GM20000 (cell line): ENCODE results near the gene LRRFIP1.

ENCODE experiments used
- DNase-seq: peaks from one replicate; pipeline ENCODE4 v3.0.0; 2012; ENCODE audit warnings: low spot score
- CTCF ChIP-seq: IDR thresholded peaks from 2 replicates; pipeline ENCODE4 v1.5.1; 2012; ENCODE audit warnings: mild to moderate bottlenecking, control low read depth; ENCODE audit errors: extremely low read depth, missing control alignments

Gene LRRFIP1

GRCh38 chr2:237647176-237648015 is 20.0 kb downstream of the LRRFIP1 start:
- DNase-seq: no peak
- TF ChIP-seq CTCF: no peak

- no peak for TF ChIP-seq CTCF
- no peak for DNase-seq
Observed at GRCh38 chr2:237648016-237648381, 20.6 kb downstream of the LRRFIP1 start.

GRCh38 chr2:237649541-237650454 is 22.4 kb downstream of the LRRFIP1 start:
- TF ChIP-seq CTCF: no peak
- no peak for DNase-seq

- no peak for DNase-seq
- no peak for TF ChIP-seq CTCF
Observed at GRCh38 chr2:237650455-237650850, 23.1 kb downstream of the LRRFIP1 start.

- no peak for TF ChIP-seq CTCF
Observed at GRCh38 chr2:237651761-237652160, 24.4 kb downstream of the LRRFIP1 start.

GRCh38 chr2:237652181-237652580 is 24.8 kb downstream of the LRRFIP1 start:
- TF ChIP-seq CTCF: no peak
- DNase-seq: no peak

More at GRCh38 chr2:237651761-237652160, 24.4 kb downstream of the LRRFIP1 start:
- no peak for DNase-seq

- no peak for DNase-seq
- TF ChIP-seq CTCF: no peak
Observed at GRCh38 chr2:237652854-237653253, 25.5 kb downstream of the LRRFIP1 start.
